ENCODE results near the gene CCDC187. TPM values are rescaled to one million over a fixed set of nuclear protein-coding genes. Genes with fewer than 3 reads are reported as not detected.
"Not testable (repeated sequence)": the region's sequence is repeated elsewhere in the genome, so short reads cannot be mapped to it uniquely, and the experiment has no call there.

The CCDC187 gene
- polyA plus RNA-seq (2012; ENCODE audit: low read depth, missing spikeins): 0.03 TPM

- TF ChIP-seq POLR2A (IDR thresholded peaks at IDR 0.05; ENCODE audit: low read depth, low read length): no peak
- FAIRE-seq (no peak), DNase-seq (ENCODE audit: insufficient read length, low spot score) (no peak)
Observed at GRCh38 chr9:136303825-136304416, at the start of gene CCDC187. CCDC187 (minus strand) TSS chr9:136304094; CDS start chr9:136303830, 264 bp downstream.

DNA sequence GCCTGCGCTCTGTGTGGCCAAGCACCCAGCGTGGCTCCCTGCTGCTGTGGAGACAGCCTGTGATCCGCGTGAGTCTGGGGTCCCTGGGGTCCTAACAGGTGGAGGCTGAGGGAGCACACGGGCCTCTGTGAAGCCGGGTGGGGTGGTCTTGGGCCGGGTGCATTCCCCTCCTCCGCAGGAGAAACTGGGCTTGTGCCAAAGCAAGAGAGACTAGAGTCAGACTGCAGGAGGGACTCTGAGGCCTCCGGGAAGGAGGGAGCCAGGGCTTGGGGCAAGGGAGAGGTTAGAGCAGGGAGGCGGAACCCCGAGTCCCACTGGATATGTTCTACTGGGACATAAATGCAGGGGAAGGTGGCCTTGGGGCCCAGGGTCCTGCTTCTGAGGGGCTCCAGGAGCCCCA, 49.2 kb upstream of the CCDC187 start:
- DNase-seq (ENCODE audit: insufficient read length, low spot score) (no peak), FAIRE-seq (no peak)
- TF ChIP-seq POLR2AphosphoS5 (IDR thresholded peaks at IDR 0.05; ENCODE audit: low read depth, low read length) (no peak), SPI1 (IDR thresholded peaks at IDR 0.05; ENCODE audit: low read depth, low read length) (no peak), TAF1 (IDR thresholded peaks at IDR 0.05; ENCODE audit: low read depth, low read length) (no peak), POU2F2 (IDR thresholded peaks at IDR 0.05; ENCODE audit: low read depth, low read length) (no peak), PAX5 (IDR thresholded peaks at IDR 0.05; ENCODE audit: insufficient read depth, low read length, severe bottlenecking) (no peak), POLR2A (IDR thresholded peaks at IDR 0.05; ENCODE audit: low read depth, low read length) (no peak)

GRCh38 chr9:136352682-136353081, 48.8 kb upstream of the CCDC187 start:
- TF ChIP-seq POLR2A (IDR thresholded peaks at IDR 0.05; ENCODE audit: low read depth, low read length): no peak
- no peak for TF ChIP-seq PAX5 (IDR thresholded peaks at IDR 0.05; ENCODE audit: insufficient read depth, low read length, severe bottlenecking)
- no peak for TF ChIP-seq TAF1 (IDR thresholded peaks at IDR 0.05; ENCODE audit: low read depth, low read length)
- no peak for TF ChIP-seq POLR2AphosphoS5 (IDR thresholded peaks at IDR 0.05; ENCODE audit: low read depth, low read length)
- no peak for TF ChIP-seq POU2F2 (IDR thresholded peaks at IDR 0.05; ENCODE audit: low read depth, low read length)
- DNase-seq (ENCODE audit: insufficient read length, low spot score) (no peak), FAIRE-seq (no peak)

DNA sequence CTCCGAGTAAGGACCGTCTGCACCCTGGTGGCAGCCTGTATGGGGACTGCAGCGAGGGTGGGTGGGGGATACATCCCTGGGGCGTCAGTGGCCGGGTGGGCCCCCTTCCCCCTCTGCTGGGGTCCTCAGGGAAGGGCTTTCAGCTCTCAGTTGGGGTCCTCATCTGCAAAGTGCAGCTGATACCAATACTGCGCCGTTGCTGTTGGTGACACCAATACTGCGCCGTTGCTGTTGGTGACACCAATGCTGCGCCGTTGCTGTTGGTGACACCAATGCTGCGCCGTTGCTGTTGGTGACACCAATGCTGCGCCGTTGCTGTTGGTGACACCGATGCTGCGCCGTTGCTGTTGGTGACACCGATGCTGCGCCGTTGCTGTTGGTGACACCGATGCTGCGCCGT, 48.0 kb upstream of the CCDC187 start:
- not testable (repeated sequence) for FAIRE-seq; DNase-seq (ENCODE audit: insufficient read length, low spot score)

DNA sequence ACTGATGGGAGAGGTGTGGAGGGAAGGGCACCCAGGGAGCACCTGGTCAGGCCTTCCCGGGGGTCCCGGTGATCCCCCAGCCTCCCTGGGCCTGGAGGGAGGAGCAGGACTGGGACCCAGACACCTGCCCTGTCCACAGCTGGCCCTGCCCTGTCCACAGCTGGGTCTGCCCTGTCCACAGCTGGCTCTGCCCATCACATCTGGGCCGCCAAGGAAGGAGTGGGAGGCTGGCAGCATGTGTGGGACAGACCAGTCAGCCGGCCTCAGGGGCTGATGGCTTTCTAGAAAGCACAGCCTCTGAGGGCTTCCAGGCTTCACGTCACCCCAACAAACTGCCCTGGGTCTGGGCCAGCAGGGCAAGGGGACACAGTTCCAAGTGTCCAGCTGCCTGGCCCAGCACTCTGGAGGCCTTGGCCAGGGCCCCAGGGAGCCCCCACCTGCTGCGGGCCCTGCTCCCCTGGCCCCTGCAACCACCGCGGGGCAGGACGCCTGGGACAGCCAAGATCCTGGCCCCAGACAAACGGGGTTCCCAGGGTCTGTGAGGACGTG, 47.4 kb upstream of the CCDC187 start:
- FAIRE-seq (no peak), DNase-seq (ENCODE audit: insufficient read length, low spot score) (no peak)
- TF ChIP-seq TAF1 (IDR thresholded peaks at IDR 0.05; ENCODE audit: low read depth, low read length): no peak

GRCh38 chr9:136349546-136349945, 45.7 kb upstream of the CCDC187 start:
- FAIRE-seq (no peak), DNase-seq (ENCODE audit: insufficient read length, low spot score) (no peak)
- TF ChIP-seq POLR2AphosphoS5 (IDR thresholded peaks at IDR 0.05; ENCODE audit: low read depth, low read length) (no peak), PAX5 (IDR thresholded peaks at IDR 0.05; ENCODE audit: insufficient read depth, low read length, severe bottlenecking) (no peak)

DNA sequence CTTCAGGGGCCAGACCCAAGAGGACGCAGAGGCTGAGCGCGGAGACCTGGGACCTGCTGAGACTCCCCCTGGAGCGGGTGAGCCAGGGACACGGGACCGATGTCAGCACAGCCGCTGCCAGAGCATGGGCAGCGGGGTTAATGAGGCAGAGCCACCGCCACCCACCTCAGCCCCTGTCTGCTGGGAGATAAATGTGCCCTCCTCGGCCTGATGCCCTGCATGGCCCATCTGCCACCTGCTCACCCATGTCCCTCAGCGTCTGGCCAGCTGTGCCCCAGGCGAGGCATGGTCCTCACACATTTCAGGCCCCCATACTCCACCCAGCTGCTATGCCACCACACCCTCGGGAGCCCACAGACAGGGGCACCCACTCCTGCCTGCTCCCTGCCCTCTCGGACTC, 44.8 kb upstream of the CCDC187 start:
- TF ChIP-seq TAF1 (IDR thresholded peaks at IDR 0.05; ENCODE audit: low read depth, low read length): no peak
- TF ChIP-seq POU2F2 (IDR thresholded peaks at IDR 0.05; ENCODE audit: low read depth, low read length): no peak
- TF ChIP-seq POLR2AphosphoS5 (IDR thresholded peaks at IDR 0.05; ENCODE audit: low read depth, low read length): no peak
- DNase-seq (ENCODE audit: insufficient read length, low spot score) (no peak), FAIRE-seq (no peak)

- no peak for TF ChIP-seq PAX5 (IDR thresholded peaks at IDR 0.05; ENCODE audit: insufficient read depth, low read length, severe bottlenecking)
- TF ChIP-seq POLR2A (IDR thresholded peaks at IDR 0.05; ENCODE audit: low read depth, low read length): no peak
- no peak for TF ChIP-seq POLR2AphosphoS5 (IDR thresholded peaks at IDR 0.05; ENCODE audit: low read depth, low read length)
- no peak for TF ChIP-seq TAF1 (IDR thresholded peaks at IDR 0.05; ENCODE audit: low read depth, low read length)
- no peak for TF ChIP-seq POU2F2 (IDR thresholded peaks at IDR 0.05; ENCODE audit: low read depth, low read length)
- no peak for TF ChIP-seq SPI1 (IDR thresholded peaks at IDR 0.05; ENCODE audit: low read depth, low read length)
- no peak for FAIRE-seq
Observed at GRCh38 chr9:136347472-136348256, 43.8 kb upstream of the CCDC187 start.

DNA sequence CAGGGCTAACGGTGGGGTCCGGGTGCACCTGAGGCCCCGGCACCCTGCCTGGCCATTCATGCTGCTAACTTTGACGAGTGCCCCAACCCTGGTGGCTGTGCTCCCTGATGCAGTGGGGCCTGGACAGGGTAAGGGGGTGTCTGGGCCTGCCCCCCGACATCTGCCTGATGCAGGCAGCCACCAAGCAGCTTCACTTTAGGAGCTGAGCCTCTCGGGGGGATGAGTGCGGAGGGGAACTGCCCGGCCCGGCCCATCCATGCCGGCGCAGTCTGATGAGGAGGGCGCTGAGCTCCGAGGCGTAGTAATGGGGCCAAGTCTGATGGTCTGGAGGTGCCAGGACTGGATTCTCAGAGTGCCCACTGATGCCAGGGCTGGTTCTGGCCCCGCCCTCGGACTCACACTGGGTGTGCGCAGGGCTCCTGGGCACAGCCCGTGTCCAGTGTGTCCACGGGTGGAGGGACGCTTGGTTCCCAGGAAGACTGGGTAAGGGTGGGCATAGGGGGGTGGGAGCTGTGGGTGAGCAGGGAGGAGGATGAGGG, 43.1 kb upstream of the CCDC187 start:
- DNase-seq (ENCODE audit: insufficient read length, low spot score) (no peak), FAIRE-seq (no peak)

More at GRCh38 chr9:136347472-136348256, 43.8 kb upstream of the CCDC187 start:
- DNase-seq (ENCODE audit: insufficient read length, low spot score): no peak

GRCh38 chr9:136346157-136346481, 42.2 kb upstream of the CCDC187 start:
- TF ChIP-seq SPI1 (IDR thresholded peaks at IDR 0.05; ENCODE audit: low read depth, low read length): no peak
- no peak for TF ChIP-seq POLR2A (IDR thresholded peaks at IDR 0.05; ENCODE audit: low read depth, low read length)
- TF ChIP-seq PAX5 (IDR thresholded peaks at IDR 0.05; ENCODE audit: insufficient read depth, low read length, severe bottlenecking): no peak
- no peak for TF ChIP-seq POLR2AphosphoS5 (IDR thresholded peaks at IDR 0.05; ENCODE audit: low read depth, low read length)
- no peak for TF ChIP-seq TAF1 (IDR thresholded peaks at IDR 0.05; ENCODE audit: low read depth, low read length)
- no peak for TF ChIP-seq POU2F2 (IDR thresholded peaks at IDR 0.05; ENCODE audit: low read depth, low read length)
- FAIRE-seq (no peak), DNase-seq (ENCODE audit: insufficient read length, low spot score) (no peak)

More for the DNA sequence above, 43.1 kb upstream of the CCDC187 start:
- TF ChIP-seq POU2F2 (IDR thresholded peaks at IDR 0.05; ENCODE audit: low read depth, low read length): no peak
- no peak for TF ChIP-seq POLR2AphosphoS5 (IDR thresholded peaks at IDR 0.05; ENCODE audit: low read depth, low read length)
- no peak for TF ChIP-seq TAF1 (IDR thresholded peaks at IDR 0.05; ENCODE audit: low read depth, low read length)
- no peak for TF ChIP-seq POLR2A (IDR thresholded peaks at IDR 0.05; ENCODE audit: low read depth, low read length)
- no peak for TF ChIP-seq SPI1 (IDR thresholded peaks at IDR 0.05; ENCODE audit: low read depth, low read length)
- TF ChIP-seq PAX5 (IDR thresholded peaks at IDR 0.05; ENCODE audit: insufficient read depth, low read length, severe bottlenecking): no peak

Measured in GM12891 (cell line).